ENCODE data around the gene SYCP2L. TPM values are rescaled to one million over a fixed set of nuclear protein-coding genes. Genes with fewer than 3 reads are reported as not detected.

The SYCP2L gene
- polyA plus RNA-seq, 1 of the 3 experiments (the other 2 are of a cell fraction) = 0.82 TPM

DNA sequence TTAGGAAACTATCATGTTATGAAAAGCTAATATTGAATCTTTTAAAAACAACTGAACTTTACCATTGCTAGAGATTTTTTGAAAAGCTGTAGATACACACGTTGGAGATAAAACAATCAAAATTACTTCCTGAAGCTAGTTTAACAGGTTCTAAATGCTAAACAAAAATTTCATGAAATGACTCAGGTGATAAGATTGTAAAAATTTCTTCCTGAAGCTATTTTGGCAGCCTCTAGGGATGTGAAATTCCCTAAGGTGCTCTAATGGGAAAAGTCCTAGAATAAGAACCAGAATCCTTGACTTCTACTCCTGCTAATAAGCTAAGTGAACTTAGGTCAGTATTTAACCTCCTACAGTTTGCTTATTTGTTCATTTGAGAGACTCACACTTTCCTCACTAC, 13.5 kb upstream of the SYCP2L start (continued):
- TF ChIP-seq, protein P1, sequence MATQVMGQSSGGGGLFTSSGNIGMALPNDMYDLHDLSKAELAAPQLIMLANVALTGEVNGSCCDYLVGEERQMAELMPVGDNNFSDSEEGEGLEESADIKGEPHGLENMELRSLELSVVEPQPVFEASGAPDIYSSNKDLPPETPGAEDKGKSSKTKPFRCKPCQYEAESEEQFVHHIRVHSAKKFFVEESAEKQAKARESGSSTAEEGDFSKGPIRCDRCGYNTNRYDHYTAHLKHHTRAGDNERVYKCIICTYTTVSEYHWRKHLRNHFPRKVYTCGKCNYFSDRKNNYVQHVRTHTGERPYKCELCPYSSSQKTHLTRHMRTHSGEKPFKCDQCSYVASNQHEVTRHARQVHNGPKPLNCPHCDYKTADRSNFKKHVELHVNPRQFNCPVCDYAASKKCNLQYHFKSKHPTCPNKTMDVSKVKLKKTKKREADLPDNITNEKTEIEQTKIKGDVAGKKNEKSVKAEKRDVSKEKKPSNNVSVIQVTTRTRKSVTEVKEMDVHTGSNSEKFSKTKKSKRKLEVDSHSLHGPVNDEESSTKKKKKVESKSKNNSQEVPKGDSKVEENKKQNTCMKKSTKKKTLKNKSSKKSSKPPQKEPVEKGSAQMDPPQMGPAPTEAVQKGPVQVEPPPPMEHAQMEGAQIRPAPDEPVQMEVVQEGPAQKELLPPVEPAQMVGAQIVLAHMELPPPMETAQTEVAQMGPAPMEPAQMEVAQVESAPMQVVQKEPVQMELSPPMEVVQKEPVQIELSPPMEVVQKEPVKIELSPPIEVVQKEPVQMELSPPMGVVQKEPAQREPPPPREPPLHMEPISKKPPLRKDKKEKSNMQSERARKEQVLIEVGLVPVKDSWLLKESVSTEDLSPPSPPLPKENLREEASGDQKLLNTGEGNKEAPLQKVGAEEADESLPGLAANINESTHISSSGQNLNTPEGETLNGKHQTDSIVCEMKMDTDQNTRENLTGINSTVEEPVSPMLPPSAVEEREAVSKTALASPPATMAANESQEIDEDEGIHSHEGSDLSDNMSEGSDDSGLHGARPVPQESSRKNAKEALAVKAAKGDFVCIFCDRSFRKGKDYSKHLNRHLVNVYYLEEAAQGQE (IDR thresholded peaks at IDR 0.05; ENCODE audit: low read depth, low read length) = no peak

DNA sequence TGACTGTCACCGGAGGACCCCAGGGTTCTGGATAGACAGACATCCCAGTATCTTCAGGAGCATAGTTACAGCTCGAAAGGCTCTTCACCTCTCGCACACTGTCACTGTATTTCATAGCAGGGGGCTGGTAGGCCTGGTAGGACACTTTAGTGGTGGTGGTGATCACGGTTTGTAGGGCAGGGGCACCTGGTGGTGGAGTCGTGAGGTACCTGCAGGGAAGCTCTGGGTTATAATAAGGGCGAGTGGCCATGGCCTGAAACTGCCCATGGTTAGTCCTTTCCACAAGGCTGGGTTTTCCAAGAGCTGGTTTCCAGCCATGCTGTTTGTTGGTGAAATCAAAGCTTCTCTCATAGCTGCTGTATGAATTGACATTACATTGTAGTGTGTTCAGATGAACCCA, 12.6 kb upstream of the SYCP2L start:
- Histone ChIP-seq H3K9me2 (no peaks in the 10 kb centered on the region), H3K79me2 (ENCODE audit: insufficient read depth) (no peaks in the 10 kb centered on the region), H3K27me3 (ENCODE audit: insufficient read depth) (no peaks in the 10 kb centered on the region), H3K36me3 (replicated peaks in 1 of 2; ENCODE audit: control insufficient read depth in 1 of 2, insufficient read depth in 2 of 2, low read length in 1 of 2) (no peaks in the 10 kb centered on the region), H3K27ac (ENCODE audit: low read depth in 2 of 2, low read length in 1 of 2) (no peak overlapping the region), H3K4me3 (ENCODE audit: low read depth in 2 of 2, low read length in 1 of 2) (no peak overlapping the region), H2AFZ (ENCODE audit: low read depth) (no peak overlapping the region), H3K9ac (no peak overlapping the region), H3K4me2 (no peak overlapping the region), H3K9me3 (no peaks in the 10 kb centered on the region), H4K20me1 (ENCODE audit: insufficient read depth) (no peaks in the 10 kb centered on the region), H3K4me1 (ENCODE audit: control insufficient read depth in 1 of 2, insufficient read depth in 2 of 2, low read depth in 1 of 2, low read length in 1 of 2) (no peaks in the 10 kb centered on the region), H3F3A (replicated peaks; ENCODE audit: insufficient read depth) (no peaks in the 10 kb centered on the region)
- 31% methylated on average over 6 of the region's 6 CpGs for WGBS (ENCODE audit: low lambda C conversion rate)
- DNase-seq = no peak
- POLR2A ChIA-PET = no interaction called here
- TF ChIP-seq, protein P2, sequence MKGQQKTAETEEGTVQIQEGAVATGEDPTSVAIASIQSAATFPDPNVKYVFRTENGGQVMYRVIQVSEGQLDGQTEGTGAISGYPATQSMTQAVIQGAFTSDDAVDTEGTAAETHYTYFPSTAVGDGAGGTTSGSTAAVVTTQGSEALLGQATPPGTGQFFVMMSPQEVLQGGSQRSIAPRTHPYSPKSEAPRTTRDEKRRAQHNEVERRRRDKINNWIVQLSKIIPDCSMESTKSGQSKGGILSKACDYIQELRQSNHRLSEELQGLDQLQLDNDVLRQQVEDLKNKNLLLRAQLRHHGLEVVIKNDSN (IDR thresholded peaks at IDR 0.05; ENCODE audit: borderline replicate concordance, low read depth) = no peak
- TF ChIP-seq, protein P1 (IDR thresholded peaks at IDR 0.05; ENCODE audit: low read depth, low read length) = no peak
- no peak for TF ChIP-seq EZH2phosphoT487 (IDR thresholded peaks at IDR 0.05; ENCODE audit: borderline replicate concordance, low read depth)
- no peak for TF ChIP-seq NFIC (IDR thresholded peaks at IDR 0.05; ENCODE audit: borderline replicate concordance)
- CTCF ChIA-PET = interaction anchor here (1.2 kb wide), 1 partner anchor 13 kb away, joined by 3 read pairs; the partner anchor contains the start of gene SYCP2L

DNA sequence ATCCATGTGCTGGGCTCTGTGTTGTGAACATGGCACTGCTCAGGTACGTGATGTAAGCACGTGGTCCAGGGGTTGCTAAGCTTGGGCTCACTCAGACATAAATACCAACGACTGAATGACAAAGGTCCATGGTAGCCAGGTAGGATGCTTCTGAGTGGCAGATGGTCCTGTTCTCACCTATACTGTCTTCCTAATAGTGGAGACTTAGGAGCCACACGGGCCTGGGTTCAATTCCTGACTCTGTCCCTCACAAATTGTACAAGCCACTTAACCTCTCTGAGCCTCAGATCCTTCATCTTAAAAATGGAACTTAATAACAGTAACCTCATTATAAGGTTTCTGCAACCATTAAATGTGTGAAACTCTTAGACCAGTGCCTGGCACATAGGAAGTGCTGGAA, 11.8 kb upstream of the SYCP2L start:
- Histone ChIP-seq H4K20me1 (ENCODE audit: insufficient read depth) (no peaks in the 10 kb centered on the region), H3K36me3 (replicated peaks in 1 of 2; ENCODE audit: control insufficient read depth in 1 of 2, insufficient read depth in 2 of 2, low read length in 1 of 2) (no peaks in the 10 kb centered on the region), H3K4me3 (ENCODE audit: low read depth in 2 of 2, low read length in 1 of 2) (no peak overlapping the region), H3K4me1 (ENCODE audit: control insufficient read depth in 1 of 2, insufficient read depth in 2 of 2, low read depth in 1 of 2, low read length in 1 of 2) (no peaks in the 10 kb centered on the region), H3F3A (replicated peaks; ENCODE audit: insufficient read depth) (no peaks in the 10 kb centered on the region), H3K4me2 (no peak overlapping the region), H3K9me2 (no peaks in the 10 kb centered on the region), H3K27me3 (ENCODE audit: insufficient read depth) (no peaks in the 10 kb centered on the region), H3K79me2 (ENCODE audit: insufficient read depth) (no peaks in the 10 kb centered on the region), H3K27ac (ENCODE audit: low read depth in 2 of 2, low read length in 1 of 2) (no peak overlapping the region), H3K9me3 (no peaks in the 10 kb centered on the region), H3K9ac (no peak overlapping the region), H2AFZ (ENCODE audit: low read depth) (no peak overlapping the region)
- ChIA-PET POLR2A (no interaction called here), CTCF (interaction anchor here (1.2 to 1.4 kb wide), 4 partner anchors 8 to 27 kb away, joined by 3 to 4 read pairs (median 3); partner anchors contain the start of gene SYCP2L)
- no peak for DNase-seq
- 25% methylated on average over 4 of the region's 4 CpGs for WGBS (ENCODE audit: low lambda C conversion rate)
- TF ChIP-seq, protein P2 (IDR thresholded peaks at IDR 0.05; ENCODE audit: borderline replicate concordance, low read depth) = no peak
- no peak for TF ChIP-seq ELF1 (IDR thresholded peaks at IDR 0.05)
- no peak for TF ChIP-seq SMC3 (IDR thresholded peaks at IDR 0.05; ENCODE audit: low read depth, low read length)
- TF ChIP-seq NFIC (IDR thresholded peaks at IDR 0.05; ENCODE audit: borderline replicate concordance) = no peak
- no peak for TF ChIP-seq FOSL2 (IDR thresholded peaks at IDR 0.05; ENCODE audit: borderline replicate concordance, low read depth)
- TF ChIP-seq, protein P3, sequence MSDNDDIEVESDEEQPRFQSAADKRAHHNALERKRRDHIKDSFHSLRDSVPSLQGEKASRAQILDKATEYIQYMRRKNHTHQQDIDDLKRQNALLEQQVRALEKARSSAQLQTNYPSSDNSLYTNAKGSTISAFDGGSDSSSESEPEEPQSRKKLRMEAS (IDR thresholded peaks at IDR 0.05; ENCODE audit: low read depth) = no peak
- no peak for TF ChIP-seq SIN3A (IDR thresholded peaks at IDR 0.05; ENCODE audit: borderline replicate concordance, low read depth, low read length)
- TF ChIP-seq GATA2 (CRISPR knock-in tag; IDR thresholded peaks at IDR 0.05) = no peak
- no peak for TF ChIP-seq FOXJ3 (CRISPR knock-in tag; IDR thresholded peaks at IDR 0.05)
- TF ChIP-seq NRF1 (IDR thresholded peaks at IDR 0.05; ENCODE audit: low read depth, low read length) = no peak
- TF ChIP-seq RCOR1 (IDR thresholded peaks at IDR 0.05; ENCODE audit: low read length) = no peak

Measured in SK-N-SH (cell line).